NOMO-1 treated with DMSO at 0.1 percent for 48 hours (cell line): ENCODE results near the gene BRD1.
"Not testable (repeated sequence)": the region's sequence is repeated elsewhere in the genome, so short reads cannot be mapped to it uniquely, and the experiment has no call there.

Experiments used
- DNase-seq: peaks from one replicate; lab custom pipeline; 2025; ENCODE audit not compliant: unreplicated experiment; lab: John Stamatoyannopoulos, UW

BRD1 gene

DNA sequence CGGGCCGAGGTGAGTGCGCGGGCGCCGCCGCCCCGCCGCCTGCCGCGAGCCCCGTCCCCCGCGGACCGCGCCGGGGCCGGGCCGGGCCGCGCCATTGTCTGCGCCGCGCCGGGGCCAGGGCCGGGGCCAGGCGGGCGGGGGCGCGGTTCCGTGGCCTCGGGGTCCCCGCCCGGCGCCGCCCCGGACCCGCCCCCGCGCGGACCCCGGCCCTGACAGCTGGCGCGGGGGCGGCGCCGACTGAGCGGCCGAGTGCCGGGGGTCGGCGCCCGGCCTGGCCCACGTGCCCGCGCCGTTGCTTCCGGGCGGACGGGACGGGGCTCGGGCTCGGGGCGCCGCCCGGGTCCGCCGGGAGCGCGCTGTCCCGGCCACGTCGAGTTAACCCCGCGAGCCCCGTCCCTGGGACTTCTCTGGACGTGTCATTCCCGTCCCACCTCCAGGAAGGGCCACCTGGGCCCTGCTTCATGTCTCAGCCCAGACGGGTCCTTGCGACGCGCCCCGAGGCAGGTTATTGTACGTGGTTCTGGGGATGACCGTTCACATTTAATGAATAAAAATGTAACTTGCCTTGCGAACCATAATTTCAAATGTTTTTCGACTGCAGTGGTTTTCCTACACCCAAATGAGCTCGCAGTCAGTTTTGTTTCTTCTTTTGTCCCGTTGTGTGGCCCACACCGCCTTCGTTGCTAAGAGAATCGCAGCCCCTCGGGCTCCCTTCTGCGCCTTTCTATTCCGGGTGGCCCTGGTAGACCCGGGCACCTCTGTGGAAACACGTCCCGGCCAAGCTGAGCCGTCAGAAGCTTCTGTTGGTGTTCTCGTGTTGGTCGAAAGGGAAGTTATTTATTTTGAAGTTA, 26.5 kb upstream of the BRD1 start:
- DNase-seq, result peak; percentile 33

- DNase-seq, result peak; percentile 95
Measured at GRCh38 chr22:49852898-49853894, 25.5 kb upstream of the BRD1 start, which contains the start of gene ZBED4. Gene ZBED4 (plus strand): TSS chr22:49853844. CDS start chr22:49883663, 29,819 bp downstream.

DNA sequence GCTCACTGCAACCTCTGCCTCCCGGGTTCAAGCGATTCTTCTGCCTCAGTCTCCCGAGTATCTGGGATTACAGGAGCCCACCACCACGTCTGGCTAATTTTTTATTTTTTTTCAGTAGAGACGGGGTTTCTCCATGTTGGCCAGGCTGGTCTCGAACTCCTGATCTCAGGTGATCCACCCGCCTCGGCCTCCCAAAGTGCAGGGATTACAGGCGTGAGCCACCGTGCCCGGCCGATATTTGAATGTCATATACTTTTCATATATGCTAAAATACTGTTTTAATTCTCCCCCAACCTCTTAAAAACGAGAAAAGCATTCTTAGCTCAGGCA, 24.9 kb upstream of the BRD1 start:
- not testable (repeated sequence) for DNase-seq

DNA sequence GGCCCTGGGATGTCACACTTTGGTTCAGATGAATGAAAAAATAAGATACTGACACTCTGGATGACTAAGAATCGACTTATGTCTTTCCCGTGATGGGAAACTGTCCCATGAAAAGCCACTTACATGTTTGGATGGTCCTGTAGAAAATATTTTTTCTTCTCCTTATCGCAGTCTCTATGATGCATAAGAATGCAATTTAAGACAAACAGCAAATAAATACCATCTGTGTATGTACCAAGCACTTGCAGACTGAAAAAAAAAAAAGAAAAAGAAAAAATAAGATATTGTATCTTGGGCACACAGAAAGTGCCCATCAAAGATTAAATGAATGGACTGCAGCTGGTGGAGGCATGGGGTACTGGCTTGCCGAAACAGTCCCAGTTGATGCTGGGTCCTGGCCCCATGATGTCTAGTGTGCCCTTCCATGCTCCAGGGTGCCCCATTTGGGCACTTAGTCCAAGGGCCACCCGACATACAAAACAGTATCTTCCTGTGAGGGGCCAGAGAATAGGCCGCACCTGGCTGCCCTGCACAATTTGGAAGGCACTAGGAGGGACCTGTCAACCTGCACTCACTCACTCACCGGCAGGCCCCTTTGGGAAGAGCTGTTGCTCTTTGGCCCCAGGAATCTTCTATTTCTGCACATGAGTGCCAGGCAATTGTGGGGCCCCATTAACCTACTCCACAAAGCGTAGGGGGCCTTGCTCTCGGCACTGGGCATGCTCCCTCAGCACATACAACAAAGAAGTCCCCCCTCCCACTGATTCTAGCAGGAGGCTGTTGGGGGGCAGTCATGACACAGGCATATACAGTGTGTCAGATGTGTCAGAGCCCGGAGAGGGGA, 23.5 kb upstream of the BRD1 start:
- DNase-seq, result no peak

DNA sequence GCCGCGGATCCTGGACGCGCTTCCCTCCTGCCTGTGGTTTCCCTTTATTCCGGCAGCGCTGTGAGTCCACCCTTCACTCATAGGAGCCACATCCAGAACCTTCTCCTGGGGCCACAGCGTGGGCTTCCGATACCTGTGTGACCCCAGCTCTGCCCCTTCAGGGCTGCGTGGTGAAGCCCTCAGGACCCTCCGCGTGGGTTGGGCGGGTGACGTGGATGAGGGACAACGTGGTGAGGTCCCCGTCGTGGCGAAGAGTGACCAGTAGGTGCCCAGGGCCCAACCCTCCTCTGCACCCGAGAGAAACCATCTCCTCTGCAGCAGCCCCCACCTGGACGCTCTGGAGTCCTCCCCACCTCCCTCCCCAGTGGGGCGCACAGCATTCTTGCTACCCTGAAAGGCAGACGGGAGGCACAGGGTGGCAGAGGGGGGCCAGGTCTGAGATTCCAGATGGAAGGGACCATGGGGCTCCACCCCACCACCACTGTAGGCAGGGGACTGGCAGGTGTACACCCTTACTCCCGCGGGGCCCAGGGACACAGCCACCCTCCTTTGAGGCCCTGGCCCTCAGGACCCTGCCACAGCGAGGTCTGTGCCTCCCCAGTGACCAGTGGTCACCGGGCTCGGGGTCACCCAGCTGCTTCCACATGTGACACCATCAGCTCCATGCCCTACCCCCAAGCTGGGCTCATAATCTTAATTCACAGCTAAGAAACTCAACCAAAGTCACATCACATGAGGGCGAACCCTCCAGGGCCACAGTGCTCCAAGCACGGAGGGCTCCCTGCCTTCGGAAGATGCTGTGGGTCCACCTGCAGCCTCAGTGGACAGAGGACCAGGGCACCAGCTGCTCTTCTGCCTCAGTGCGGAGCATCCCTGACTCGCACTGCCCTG, 22.6 kb upstream of the BRD1 start:
- no peak for DNase-seq

DNA sequence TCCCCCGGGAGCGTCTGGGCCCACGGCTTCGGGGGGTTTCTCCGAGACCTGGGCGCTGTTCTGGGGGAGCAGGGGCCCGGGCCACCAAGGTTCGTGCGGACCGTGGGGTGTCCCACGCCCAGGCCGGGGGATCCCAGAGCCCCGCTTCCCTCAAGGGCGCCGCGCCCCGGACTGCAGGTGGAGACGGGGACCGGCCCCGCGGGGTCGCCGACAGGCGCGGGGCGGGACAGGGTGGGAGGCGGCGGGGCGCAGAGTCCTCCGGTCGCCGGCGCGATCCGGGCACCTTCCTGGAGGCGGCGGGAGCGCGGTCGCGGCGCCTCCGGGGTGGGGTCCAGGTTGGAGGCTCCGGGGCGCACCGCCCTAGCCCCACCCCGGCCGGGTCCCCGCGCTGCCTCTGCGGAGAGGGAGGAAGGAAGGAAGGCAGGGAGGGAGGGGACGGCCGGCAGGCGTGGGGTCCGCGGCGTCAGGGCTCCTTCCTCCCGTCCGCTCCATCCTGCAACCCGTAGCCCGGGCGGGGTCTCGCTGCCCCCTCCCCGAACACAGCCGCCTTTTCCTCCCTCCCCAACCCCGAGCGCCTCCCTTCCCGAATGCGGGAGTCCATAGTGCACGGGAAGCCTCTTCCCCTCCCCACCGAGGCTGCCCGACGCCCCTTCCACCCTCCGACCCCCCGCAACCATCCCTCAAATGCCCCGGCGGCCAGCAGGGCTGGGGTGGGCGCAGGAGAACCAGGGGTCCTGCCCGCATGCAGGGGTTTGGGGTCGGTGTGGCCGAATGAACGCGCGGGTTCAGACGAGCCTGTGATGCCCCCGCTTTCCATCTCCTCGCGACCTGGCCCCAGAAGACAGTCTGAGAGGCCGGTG, 21.7 kb upstream of the BRD1 start:
- no peak for DNase-seq

DNA sequence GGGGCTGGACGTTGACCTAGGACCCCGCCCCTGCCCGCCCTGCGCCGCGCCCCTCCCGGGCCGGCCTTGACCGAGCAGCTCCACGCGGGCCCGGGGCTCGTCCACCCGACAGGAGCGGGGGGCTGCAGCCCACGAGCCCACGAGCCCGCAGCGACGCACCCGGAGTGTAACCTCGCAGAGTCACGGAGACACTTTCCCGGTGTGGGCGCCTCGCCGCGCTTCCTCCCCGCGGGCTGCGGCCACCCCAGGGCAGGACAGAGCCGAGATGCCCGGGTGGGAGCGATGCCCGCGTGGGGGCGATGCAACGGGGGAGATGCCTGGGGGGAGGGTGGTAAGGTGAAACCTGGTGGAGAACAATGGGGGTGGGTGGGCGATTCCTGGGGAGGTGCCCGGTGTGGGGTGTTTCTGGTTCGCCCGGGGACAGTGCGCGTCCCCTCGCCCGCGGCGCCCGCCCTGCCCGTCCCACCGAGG, 21.1 kb upstream of the BRD1 start:
- DNase-seq, result no peak

GRCh38 chr22:49847751-49848689, 20.3 kb upstream of the BRD1 start:
- peak; percentile 49 for DNase-seq

DNA sequence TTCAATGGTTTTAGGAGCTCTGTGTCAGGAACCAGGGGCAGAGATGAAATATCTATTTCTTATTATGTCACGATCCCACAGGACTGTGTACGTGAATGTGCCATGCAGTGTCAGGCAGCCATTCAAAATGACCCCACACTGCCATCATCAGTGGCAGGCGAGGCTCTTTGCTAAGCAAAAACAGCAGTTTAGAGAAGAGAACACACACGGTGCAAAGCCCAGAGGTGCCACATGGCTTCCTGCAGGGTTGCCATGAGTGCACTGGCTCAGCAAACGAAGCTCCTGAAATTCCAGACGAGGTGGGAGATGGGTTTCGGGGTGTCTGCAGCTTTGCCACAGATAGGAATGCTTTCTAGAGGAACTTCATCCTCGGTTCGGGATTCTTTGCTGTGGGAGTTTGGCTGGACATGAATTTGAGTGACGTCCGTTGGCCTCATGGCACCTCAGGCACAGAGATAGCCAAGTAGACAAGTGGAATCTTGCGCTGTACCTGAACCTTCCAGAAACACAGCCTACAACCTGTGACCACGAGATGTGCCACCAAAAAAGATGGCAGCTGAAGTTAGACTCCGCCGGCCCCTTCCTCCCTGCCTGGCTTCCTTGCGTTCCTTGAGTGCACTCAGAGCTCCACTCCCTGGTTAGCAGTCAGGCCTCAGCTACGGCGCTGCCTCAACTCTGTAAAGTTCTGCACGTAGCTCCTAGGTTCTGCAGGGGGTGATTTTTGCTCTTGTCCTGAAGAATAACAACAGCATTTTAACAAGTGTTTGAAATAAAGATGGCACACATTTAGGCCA, 18.2 kb upstream of the BRD1 start:
- DNase-seq, result no peak

DNA sequence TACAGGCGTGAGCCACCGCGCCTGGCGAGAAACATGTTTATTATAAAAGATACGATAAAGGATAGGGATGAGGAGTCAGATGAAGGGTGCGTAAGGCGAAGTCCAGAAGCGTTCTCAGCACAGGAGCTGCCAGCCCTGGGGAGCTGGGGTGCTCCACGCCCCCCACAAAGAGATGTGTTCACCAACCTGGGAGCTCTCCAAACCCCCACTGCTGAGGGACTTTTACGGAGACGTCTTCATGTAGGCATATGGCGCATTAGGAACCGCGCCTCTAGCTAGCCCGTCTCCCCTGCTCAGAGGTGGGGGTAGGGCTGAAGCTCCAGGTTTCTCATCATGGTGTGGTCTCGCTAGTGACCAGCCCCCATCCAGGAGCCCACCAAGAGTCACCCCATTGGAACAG, 17.6 kb upstream of the BRD1 start:
- DNase-seq, result no peak

DNA sequence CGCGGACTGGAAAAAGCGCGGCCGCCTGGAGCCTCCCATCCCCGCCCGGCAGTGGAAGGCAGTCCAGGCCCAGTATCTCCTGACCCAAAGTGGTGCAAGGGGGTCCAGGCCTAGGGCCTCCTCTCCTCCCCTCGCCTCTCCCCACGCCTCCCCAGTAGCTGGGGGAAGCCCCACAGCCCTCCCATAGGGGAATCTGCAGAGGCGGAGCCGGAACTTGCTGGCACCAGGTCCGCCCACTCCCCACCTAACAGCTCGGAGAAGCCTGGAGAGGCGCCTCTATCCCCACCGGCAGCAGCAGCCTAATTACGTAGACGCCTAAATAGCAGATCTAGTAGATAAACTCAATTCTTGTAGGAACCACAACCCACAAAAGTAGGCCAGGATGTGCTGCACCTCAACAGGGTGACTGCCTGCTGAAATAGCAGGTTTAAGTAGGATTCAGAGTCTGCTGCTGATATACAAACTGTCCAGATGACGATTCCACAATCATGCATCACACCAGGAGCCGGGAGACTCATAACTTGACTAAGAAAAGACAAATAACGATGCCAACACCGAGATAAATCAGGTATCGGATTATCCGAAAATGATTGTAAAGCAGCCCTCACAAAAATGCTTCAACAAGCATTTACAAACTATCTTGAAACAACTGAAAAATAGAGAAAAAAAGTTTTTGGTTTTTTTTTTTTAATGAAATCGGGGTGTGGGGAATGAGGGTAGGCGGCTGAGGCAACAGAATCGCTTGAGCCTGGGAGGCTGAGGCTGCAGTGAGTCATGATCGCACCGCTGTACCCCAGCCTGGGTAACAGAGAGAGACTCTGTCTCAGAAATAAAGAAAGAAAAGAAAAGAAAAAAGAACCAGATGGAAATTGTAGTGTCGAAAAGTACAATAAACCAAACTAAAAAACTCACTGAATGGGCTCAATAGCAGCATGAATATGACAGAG, 11.4 kb upstream of the BRD1 start:
- DNase-seq, result no peak

DNA sequence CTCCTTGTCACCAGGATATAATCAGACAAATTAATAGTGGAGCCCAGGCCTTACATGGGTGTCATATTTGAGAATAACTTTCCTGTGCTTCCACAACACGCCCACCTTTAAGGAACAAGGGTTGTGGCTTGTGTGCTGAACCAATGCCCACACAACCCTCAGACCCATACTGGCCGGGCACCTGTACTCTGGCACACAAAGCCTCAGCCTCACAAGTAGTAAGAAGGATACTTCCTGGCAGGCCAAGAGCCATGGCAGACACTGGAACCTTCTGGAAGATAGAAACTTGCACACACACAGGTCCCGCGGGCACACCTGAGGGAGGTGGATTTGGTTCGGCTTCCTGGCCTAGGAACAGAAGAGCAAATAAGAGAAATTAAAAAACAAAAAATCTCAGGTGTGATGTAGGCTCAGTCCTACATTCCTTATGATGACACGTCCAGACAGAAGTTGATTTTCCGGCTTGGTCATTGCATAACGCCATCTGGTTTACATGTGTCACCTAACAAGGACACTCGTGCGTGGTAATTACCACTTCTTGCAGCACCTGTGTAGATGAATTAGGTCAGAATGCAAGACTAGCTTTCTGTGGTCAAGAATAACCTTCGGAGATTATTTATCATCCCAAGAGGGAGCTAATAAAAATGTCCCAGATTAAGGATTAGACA, 5.8 kb upstream of the BRD1 start:
- DNase-seq, result no peak

DNA sequence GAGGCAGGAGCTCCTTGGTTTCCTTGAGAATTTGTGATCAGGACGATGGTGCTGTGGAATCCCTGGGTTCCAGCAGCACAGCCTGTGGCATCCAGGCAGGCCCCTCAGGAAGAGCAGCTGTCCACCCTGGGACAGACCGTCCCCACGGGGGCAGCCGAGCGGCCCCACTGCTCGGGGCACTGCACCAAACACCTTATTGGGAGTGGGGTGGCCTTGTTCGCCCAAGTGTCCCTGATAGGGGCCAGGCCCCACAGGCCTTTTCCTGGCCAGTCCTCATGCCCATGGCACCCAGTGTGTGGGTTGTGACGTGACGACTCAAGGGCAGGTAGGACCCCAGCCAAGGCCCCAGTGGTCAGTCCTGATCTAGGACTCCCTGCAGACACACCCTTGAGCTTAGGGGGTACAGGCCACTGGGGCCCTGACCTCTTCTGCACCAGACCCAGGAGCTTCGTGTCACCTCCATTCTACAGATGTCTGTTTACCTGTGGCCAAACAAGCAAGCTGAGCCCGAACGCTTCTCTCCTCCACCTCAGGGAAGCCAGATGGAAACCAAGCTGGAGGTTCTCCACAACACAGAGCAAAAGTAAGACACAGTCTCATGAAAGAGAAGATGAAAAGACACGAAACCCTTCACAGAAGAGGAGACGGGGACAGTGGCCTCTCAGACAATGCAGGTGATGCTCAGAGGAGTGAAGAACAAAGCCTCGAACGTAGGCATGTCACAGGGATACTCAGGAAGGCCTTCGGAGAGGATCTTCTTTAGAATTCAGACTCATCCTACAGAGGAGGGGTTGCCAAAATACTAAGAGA, 1.6 kb upstream of the BRD1 start:
- DNase-seq, result no peak

DNA sequence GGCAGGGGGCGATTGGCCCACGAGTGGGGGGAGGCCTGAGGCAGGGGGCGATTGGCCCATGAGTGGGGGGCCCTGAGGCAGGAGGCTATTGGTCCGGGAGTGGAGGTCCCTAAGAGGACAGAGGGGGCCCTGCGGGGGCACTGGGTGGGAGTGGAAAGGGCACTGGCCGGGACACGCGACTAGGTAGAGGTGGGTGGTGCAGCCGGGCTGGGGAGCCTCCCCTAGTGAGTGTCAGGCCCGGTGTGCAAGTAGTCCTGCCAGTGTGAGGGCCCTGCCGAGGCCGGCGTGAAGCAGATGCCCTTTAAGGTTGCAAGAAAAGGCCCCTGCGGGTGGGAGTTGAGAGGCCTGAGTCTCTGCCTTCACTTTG, 909 bp upstream of the BRD1 start:
- no peak for DNase-seq
